ENCODE data around the gene BLOC1S5. TPM values are rescaled to one million over a fixed set of nuclear protein-coding genes. Genes with fewer than 3 reads are reported as not detected.

BLOC1S5 gene
- total and polyA plus RNA-seq, 2 donors (not counting 3 experiments of a cell fraction or from before 2014, with no cell fraction given) = 3.9 to 19.1 TPM

DNA sequence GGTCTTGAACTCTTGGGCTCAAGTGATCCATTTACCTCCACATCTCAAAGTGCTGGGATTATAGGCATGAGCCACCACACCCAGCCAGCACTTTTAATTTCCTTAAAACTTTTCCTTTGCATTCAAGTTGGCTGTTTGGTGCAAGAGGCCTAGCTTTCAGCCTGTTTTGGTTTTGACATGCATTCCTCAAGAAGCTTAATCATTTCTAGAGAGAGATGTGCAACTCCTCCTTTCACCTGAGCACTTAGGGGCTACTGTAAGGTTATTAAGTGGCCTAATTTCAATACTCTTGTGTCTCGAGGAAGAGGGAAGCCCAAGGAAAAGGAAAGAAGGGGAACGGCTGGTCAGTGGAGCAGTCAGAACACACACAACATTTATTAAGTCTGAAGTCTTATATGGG is 13.8 kb upstream of the BLOC1S5 start:
- BruUV-seq (replicated peaks) = no TSS peak
- FAIRE-seq (no peak), DNase-seq (ENCODE audit: low read depth, low spot score) (no peak)
- H3K9me3 ChIP-seq (replicated peaks; ENCODE audit: control insufficient read depth, insufficient read depth, low read length) = no peaks in the 10 kb centered on the region
- intact Hi-C loops (cut with micrococcal nuclease) = no loop called here
- no peak overlapping the region for H3K4me3 ChIP-seq (replicated peaks in 1 of 3; ENCODE audit: insufficient read depth in 1 of 3, low read depth in 1 of 3, low read length in 3 of 3)
- no peaks in the 10 kb centered on the region for H4K20me1 ChIP-seq (replicated peaks; ENCODE audit: control insufficient read depth, extremely low read depth, insufficient read depth, low read length)
- H3K9ac ChIP-seq (replicated peaks; ENCODE audit: extremely low read depth, insufficient read depth, low read length) = no peak overlapping the region
- H3K27ac ChIP-seq (ENCODE audit: insufficient read depth, low read depth, low read length) = no peak overlapping the region
- H3K4me2 ChIP-seq (ENCODE audit: insufficient read depth, low read length) = no peak overlapping the region
- no peaks in the 10 kb centered on the region for H3K36me3 ChIP-seq (ENCODE audit: control insufficient read depth in 2 of 2, extremely low read depth in 1 of 2, insufficient read depth in 2 of 2, low read length in 2 of 2)
- H2AFZ ChIP-seq (ENCODE audit: low read depth, low read length) = no peak overlapping the region
- TF ChIP-seq POLR2AphosphoS5 (IDR thresholded peaks at IDR 0.05; ENCODE audit: insufficient read depth, low read depth, low read length) (no peak), FOS (IDR thresholded peaks at IDR 0.05; ENCODE audit: borderline replicate concordance, insufficient read depth, low read length) (no peak), EZH2 (IDR thresholded peaks at IDR 0.05; ENCODE audit: borderline replicate concordance, low read depth, low read length, severe bottlenecking) (no peak), POLR2A (IDR thresholded peaks at IDR 0.05; ENCODE audit: low read depth, low read length) (no peak), JUN (IDR thresholded peaks at IDR 0.05; ENCODE audit: borderline replicate concordance, insufficient read depth, insufficient read length, low read depth) (no peak), MYC (IDR thresholded peaks at IDR 0.05; ENCODE audit: low read depth, low read length) (no peak), GATA2 (IDR thresholded peaks at IDR 0.05; ENCODE audit: insufficient read depth, insufficient read length, low read depth, low read length) (no peak)
- TF ChIP-seq, protein P1, sequence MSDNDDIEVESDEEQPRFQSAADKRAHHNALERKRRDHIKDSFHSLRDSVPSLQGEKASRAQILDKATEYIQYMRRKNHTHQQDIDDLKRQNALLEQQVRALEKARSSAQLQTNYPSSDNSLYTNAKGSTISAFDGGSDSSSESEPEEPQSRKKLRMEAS (IDR thresholded peaks at IDR 0.05; ENCODE audit: insufficient read depth, insufficient read length) = no peak
- TF ChIP-seq, protein P2, sequence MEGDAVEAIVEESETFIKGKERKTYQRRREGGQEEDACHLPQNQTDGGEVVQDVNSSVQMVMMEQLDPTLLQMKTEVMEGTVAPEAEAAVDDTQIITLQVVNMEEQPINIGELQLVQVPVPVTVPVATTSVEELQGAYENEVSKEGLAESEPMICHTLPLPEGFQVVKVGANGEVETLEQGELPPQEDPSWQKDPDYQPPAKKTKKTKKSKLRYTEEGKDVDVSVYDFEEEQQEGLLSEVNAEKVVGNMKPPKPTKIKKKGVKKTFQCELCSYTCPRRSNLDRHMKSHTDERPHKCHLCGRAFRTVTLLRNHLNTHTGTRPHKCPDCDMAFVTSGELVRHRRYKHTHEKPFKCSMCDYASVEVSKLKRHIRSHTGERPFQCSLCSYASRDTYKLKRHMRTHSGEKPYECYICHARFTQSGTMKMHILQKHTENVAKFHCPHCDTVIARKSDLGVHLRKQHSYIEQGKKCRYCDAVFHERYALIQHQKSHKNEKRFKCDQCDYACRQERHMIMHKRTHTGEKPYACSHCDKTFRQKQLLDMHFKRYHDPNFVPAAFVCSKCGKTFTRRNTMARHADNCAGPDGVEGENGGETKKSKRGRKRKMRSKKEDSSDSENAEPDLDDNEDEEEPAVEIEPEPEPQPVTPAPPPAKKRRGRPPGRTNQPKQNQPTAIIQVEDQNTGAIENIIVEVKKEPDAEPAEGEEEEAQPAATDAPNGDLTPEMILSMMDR (IDR thresholded peaks at IDR 0.05; ENCODE audit: extremely low read depth in 1 of 2, insufficient read depth in 1 of 2, low read depth in 1 of 2, low read length in 2 of 2) = no peak
- peaks cover 19% of the 10 kb centered on the region for H3K79me2 ChIP-seq (ENCODE audit: control insufficient read depth, insufficient read depth, low read length)
- H3K4me1 ChIP-seq (ENCODE audit: control insufficient read depth, extremely low read depth, insufficient read depth, low read length) = peaks cover 37% of the 10 kb centered on the region
- no peaks in the 10 kb centered on the region for H3K9me1 ChIP-seq (replicated peaks; ENCODE audit: control insufficient read depth, extremely low read depth, insufficient read depth, low read length)
- ChIA-PET CTCF (no interaction called here), POLR2A (no interaction called here)
- dilution Hi-C loops (cut with MboI; ENCODE audit: extremely low pct_ligation_motif_present, low sequenced_read_pairs) = no loop called here
- H3K27me3 ChIP-seq (ENCODE audit: control insufficient read depth in 2 of 2, insufficient read depth in 2 of 2, low read length in 2 of 2) = no peaks in the 10 kb centered on the region

Measured in endothelial cell of umbilical vein (primary cell).